Measurements from ENCODE around the gene WDR81.

Gene WDR81

GRCh38 chr17:1750628-1751027 lies 26.1 kb downstream of the WDR81 start:
- ATAC-seq: no peak
- TF ChIP-seq ISL1 (CRISPR knock-in tag; IDR thresholded peaks at IDR 0.05): no peak
- TF ChIP-seq PPARA (CRISPR knock-in tag; IDR thresholded peaks at IDR 0.05; ENCODE audit: borderline replicate concordance): no peak
- TF ChIP-seq CSRNP3 (CRISPR knock-in tag; IDR thresholded peaks at IDR 0.05): no peak
- no peak for TF ChIP-seq TSHZ2 (CRISPR knock-in tag; IDR thresholded peaks at IDR 0.05)
- TF ChIP-seq RARB (CRISPR knock-in tag; IDR thresholded peaks at IDR 0.05): no peak
- TF ChIP-seq ZC3H10 (CRISPR knock-in tag; IDR thresholded peaks at IDR 0.05): no peak
- no peak for TF ChIP-seq SNAI2 (CRISPR knock-in tag; IDR thresholded peaks at IDR 0.05)
- TF ChIP-seq ZFP30 (CRISPR knock-in tag; IDR thresholded peaks at IDR 0.05): no peak
- no peak for TF ChIP-seq OSR1 (CRISPR knock-in tag; IDR thresholded peaks at IDR 0.05)
- no peak for TF ChIP-seq TOX (CRISPR knock-in tag; IDR thresholded peaks at IDR 0.05; ENCODE audit: borderline replicate concordance)
- TF ChIP-seq PATZ1 (CRISPR knock-in tag; IDR thresholded peaks at IDR 0.05; ENCODE audit: borderline replicate concordance): no peak
- no peak for TF ChIP-seq ZNF8 (CRISPR knock-in tag; IDR thresholded peaks at IDR 0.05)
- TF ChIP-seq ZFP3 (CRISPR knock-in tag; IDR thresholded peaks at IDR 0.05): no peak
- no peak for TF ChIP-seq GLIS3 (CRISPR knock-in tag; IDR thresholded peaks at IDR 0.05)

GRCh38 chr17:1752425-1753262 lies 28.1 kb downstream of the WDR81 start:
- TF ChIP-seq TCF4 (CRISPR knock-in tag; IDR thresholded peaks at IDR 0.05; ENCODE audit: borderline replicate concordance) (no peak), GLIS3 (CRISPR knock-in tag; IDR thresholded peaks at IDR 0.05) (no peak), ZC3H10 (CRISPR knock-in tag; IDR thresholded peaks at IDR 0.05) (no peak), CREB5 (CRISPR knock-in tag; IDR thresholded peaks at IDR 0.05; ENCODE audit: low read depth) (no peak), ZNF565 (CRISPR knock-in tag; conservative IDR thresholded peaks at IDR 0.05; ENCODE audit: low read depth) (no peak), ARNTL (CRISPR knock-in tag; IDR thresholded peaks at IDR 0.05; ENCODE audit: borderline replicate concordance, low read depth) (no peak), PATZ1 (CRISPR knock-in tag; IDR thresholded peaks at IDR 0.05; ENCODE audit: borderline replicate concordance) (no peak), OSR1 (CRISPR knock-in tag; IDR thresholded peaks at IDR 0.05) (no peak), SNAI2 (CRISPR knock-in tag; IDR thresholded peaks at IDR 0.05) (no peak), TSHZ2 (CRISPR knock-in tag; IDR thresholded peaks at IDR 0.05) (no peak), RARB (CRISPR knock-in tag; IDR thresholded peaks at IDR 0.05) (no peak), CSDC2 (CRISPR knock-in tag; IDR thresholded peaks at IDR 0.05) (no peak), CSRNP3 (CRISPR knock-in tag; IDR thresholded peaks at IDR 0.05) (no peak), ISL1 (CRISPR knock-in tag; IDR thresholded peaks at IDR 0.05) (no peak), TOX (CRISPR knock-in tag; IDR thresholded peaks at IDR 0.05; ENCODE audit: borderline replicate concordance) (no peak), POU6F1 (CRISPR knock-in tag; IDR thresholded peaks at IDR 0.05; ENCODE audit: borderline replicate concordance, low read depth) (no peak), BACH2 (CRISPR knock-in tag; IDR thresholded peaks at IDR 0.05; ENCODE audit: borderline replicate concordance) (no peak), ZFP30 (CRISPR knock-in tag; IDR thresholded peaks at IDR 0.05) (no peak), PPARA (CRISPR knock-in tag; IDR thresholded peaks at IDR 0.05; ENCODE audit: borderline replicate concordance) (no peak)
- peak; percentile 75 for ATAC-seq

All from SK-N-SH treated with all-trans-retinoic acid at 6 μM for 48 hours (cell line).